Measurements from ENCODE around the gene OR7D2.

DNA sequence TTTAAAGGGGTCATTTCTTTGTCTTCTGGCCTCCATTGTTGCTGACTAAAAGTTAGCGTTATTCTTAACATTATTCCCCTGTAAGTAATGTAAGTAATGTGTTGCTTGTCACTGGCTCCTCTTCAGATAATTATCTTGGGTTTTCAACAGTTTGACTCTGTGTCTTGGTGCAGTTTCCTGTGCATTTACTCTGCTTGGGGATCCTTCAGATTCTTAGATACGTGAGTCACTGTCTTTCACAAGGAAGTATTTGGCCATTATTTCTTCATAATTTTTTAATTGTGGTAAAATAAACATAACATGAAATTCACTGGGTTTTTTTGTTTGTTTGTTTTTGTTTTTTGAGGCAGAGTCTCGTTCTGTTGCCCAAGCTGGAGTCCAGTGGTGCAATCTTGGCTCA lies 13.5 kb upstream of the OR7D2 start:
- no peak for TF ChIP-seq POLR2A (IDR thresholded peaks at IDR 0.05)
- TF ChIP-seq, protein P1, sequence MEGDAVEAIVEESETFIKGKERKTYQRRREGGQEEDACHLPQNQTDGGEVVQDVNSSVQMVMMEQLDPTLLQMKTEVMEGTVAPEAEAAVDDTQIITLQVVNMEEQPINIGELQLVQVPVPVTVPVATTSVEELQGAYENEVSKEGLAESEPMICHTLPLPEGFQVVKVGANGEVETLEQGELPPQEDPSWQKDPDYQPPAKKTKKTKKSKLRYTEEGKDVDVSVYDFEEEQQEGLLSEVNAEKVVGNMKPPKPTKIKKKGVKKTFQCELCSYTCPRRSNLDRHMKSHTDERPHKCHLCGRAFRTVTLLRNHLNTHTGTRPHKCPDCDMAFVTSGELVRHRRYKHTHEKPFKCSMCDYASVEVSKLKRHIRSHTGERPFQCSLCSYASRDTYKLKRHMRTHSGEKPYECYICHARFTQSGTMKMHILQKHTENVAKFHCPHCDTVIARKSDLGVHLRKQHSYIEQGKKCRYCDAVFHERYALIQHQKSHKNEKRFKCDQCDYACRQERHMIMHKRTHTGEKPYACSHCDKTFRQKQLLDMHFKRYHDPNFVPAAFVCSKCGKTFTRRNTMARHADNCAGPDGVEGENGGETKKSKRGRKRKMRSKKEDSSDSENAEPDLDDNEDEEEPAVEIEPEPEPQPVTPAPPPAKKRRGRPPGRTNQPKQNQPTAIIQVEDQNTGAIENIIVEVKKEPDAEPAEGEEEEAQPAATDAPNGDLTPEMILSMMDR (IDR thresholded peaks at IDR 0.05), result no peak

All from vagina (tissue), 2 donors.